Measurements from ENCODE around the gene GPR25.

The GPR25 gene

DNA sequence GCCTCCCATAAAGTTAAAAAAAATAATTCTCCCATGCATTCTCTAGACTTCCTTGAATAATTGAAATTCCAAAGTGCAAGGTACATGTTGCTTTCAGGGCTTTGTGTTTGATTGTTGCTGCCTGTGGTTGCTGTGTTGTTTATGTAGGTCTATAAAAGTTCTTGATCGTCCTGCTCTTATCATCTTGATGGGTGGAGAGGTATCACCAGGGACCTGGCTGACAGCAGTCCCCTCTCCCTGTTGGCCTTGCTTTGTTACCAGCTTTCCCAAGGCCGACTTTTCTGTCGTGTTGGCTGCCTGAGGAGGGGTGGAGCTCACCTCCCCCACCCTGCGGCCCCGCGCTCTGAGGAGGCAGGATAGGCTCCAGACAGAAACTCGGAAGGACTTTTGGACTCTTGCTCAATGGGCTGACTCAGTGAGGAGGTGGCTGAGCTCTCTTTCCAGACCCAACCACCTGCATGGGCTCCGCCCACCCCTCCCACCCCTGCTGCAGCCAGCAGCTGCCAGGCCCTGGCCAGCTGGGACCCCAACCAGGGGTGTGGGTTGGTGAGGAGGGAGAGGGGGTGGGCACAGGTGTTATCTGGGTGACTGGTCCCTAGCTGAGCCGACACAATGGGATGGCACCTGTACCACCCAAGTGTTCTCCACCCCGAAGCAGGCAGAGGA, 23.9 kb downstream of the GPR25 start:
- Histone ChIP-seq H3K4me3 (replicated peaks; ENCODE audit: insufficient read depth, low read length) (no peak overlapping the region), H3K27ac (replicated peaks) (peak overlapping the region; percentile 72), H3K27me3 (ENCODE audit: insufficient read depth, poor library complexity, severe bottlenecking) (no peaks in the 10 kb centered on the region)
- DNase-seq (ENCODE audit: low read depth in 1 of 2, low spot score in 1 of 2): peak; percentile 87 to 89
- TF ChIP-seq SPI1 (IDR thresholded peaks at IDR 0.05; ENCODE audit: borderline replicate concordance, low read depth): no peak
- TF ChIP-seq POLR2AphosphoS5 (IDR thresholded peaks at IDR 0.05; ENCODE audit: low read depth): no peak; the same call in 1 of the 2 replicates
- TF ChIP-seq, protein P1, sequence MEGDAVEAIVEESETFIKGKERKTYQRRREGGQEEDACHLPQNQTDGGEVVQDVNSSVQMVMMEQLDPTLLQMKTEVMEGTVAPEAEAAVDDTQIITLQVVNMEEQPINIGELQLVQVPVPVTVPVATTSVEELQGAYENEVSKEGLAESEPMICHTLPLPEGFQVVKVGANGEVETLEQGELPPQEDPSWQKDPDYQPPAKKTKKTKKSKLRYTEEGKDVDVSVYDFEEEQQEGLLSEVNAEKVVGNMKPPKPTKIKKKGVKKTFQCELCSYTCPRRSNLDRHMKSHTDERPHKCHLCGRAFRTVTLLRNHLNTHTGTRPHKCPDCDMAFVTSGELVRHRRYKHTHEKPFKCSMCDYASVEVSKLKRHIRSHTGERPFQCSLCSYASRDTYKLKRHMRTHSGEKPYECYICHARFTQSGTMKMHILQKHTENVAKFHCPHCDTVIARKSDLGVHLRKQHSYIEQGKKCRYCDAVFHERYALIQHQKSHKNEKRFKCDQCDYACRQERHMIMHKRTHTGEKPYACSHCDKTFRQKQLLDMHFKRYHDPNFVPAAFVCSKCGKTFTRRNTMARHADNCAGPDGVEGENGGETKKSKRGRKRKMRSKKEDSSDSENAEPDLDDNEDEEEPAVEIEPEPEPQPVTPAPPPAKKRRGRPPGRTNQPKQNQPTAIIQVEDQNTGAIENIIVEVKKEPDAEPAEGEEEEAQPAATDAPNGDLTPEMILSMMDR (IDR thresholded peaks at IDR 0.05; ENCODE audit: insufficient read depth, low read length): no peak
- no peak for TF ChIP-seq GABPA (IDR thresholded peaks at IDR 0.05; ENCODE audit: low read depth)
- TF ChIP-seq, protein P2, sequence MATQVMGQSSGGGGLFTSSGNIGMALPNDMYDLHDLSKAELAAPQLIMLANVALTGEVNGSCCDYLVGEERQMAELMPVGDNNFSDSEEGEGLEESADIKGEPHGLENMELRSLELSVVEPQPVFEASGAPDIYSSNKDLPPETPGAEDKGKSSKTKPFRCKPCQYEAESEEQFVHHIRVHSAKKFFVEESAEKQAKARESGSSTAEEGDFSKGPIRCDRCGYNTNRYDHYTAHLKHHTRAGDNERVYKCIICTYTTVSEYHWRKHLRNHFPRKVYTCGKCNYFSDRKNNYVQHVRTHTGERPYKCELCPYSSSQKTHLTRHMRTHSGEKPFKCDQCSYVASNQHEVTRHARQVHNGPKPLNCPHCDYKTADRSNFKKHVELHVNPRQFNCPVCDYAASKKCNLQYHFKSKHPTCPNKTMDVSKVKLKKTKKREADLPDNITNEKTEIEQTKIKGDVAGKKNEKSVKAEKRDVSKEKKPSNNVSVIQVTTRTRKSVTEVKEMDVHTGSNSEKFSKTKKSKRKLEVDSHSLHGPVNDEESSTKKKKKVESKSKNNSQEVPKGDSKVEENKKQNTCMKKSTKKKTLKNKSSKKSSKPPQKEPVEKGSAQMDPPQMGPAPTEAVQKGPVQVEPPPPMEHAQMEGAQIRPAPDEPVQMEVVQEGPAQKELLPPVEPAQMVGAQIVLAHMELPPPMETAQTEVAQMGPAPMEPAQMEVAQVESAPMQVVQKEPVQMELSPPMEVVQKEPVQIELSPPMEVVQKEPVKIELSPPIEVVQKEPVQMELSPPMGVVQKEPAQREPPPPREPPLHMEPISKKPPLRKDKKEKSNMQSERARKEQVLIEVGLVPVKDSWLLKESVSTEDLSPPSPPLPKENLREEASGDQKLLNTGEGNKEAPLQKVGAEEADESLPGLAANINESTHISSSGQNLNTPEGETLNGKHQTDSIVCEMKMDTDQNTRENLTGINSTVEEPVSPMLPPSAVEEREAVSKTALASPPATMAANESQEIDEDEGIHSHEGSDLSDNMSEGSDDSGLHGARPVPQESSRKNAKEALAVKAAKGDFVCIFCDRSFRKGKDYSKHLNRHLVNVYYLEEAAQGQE (IDR thresholded peaks at IDR 0.05; ENCODE audit: insufficient replicate concordance, low read depth): no peak

DNA sequence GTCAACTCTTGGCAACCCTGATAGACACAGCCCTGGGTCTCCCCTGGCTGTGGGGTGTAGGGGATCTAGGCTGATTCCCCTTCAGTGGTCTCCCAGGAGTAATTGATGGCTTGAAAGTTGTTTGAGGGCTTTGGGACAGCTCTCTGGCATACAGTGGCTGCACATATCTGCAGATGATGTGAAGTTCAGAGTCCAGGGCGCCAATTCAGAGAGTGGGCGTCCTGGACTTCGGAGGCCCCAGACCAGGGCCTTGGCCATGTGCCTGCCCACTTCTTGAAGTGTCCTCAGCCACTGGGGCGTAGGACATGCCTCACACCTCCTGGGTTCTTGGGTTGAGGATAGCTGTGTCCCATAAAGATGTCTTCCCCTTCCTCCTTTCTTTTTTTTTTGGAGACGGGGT, 24.5 kb downstream of the GPR25 start:
- no peak for DNase-seq (ENCODE audit: low read depth in 1 of 2, low spot score in 1 of 2)
- H3K27ac ChIP-seq (replicated peaks): peak overlapping the region; percentile 72
- H3K4me3 ChIP-seq (replicated peaks; ENCODE audit: insufficient read depth, low read length): no peak overlapping the region
- TF ChIP-seq, protein P1 (IDR thresholded peaks at IDR 0.05; ENCODE audit: insufficient read depth, low read length): no peak
- TF ChIP-seq SPI1 (IDR thresholded peaks at IDR 0.05; ENCODE audit: borderline replicate concordance, low read depth): no peak
- TF ChIP-seq, protein P2 (IDR thresholded peaks at IDR 0.05; ENCODE audit: insufficient replicate concordance, low read depth): no peak
- TF ChIP-seq POLR2AphosphoS5 (IDR thresholded peaks at IDR 0.05; ENCODE audit: low read depth): no peak
- TF ChIP-seq GABPA (IDR thresholded peaks at IDR 0.05; ENCODE audit: low read depth): no peak
- no peaks in the 10 kb centered on the region for H3K27me3 ChIP-seq (ENCODE audit: insufficient read depth, poor library complexity, severe bottlenecking)

DNA sequence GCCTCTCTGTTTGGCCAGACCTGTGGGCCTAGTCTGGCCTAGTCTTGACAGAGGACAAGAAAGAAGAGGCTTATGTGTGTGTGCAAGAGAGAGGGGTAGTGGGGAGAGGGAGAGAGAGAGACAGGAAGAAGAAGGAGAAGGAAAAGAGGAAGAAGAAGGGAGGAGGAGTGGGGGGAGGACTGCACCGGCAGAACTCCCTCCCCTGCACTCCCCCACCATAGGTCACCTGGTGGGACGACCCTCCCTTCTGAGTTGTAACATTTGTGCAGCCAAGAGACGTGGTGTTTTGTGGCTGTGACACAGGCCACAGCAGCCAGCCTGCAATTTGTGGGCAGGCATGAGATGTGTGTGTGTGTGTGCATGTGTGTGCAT, 26.2 kb downstream of the GPR25 start:
- peak; percentile 60 to 69 for DNase-seq (ENCODE audit: low read depth in 1 of 2, low spot score in 1 of 2)
- no peaks in the 10 kb centered on the region for H3K27me3 ChIP-seq (ENCODE audit: insufficient read depth, poor library complexity, severe bottlenecking)
- TF ChIP-seq, protein P2 (IDR thresholded peaks at IDR 0.05; ENCODE audit: insufficient replicate concordance, low read depth): no peak
- peak; percentile 44; the same call in 1 of the 2 replicates for TF ChIP-seq SPI1 (IDR thresholded peaks at IDR 0.05; ENCODE audit: borderline replicate concordance, low read depth)
- H3K4me3 ChIP-seq (replicated peaks; ENCODE audit: insufficient read depth, low read length): no peak overlapping the region
- peak overlapping the region; percentile 72 for H3K27ac ChIP-seq (replicated peaks)

Measured in HL-60 (cell line).